Naive thymus-derived CD4-positive, alpha-beta T cell (primary cell): ENCODE measurements around the gene CDH12. TPM values are rescaled to one million over a fixed set of nuclear protein-coding genes. Genes with fewer than 3 reads are reported as not detected.

Experiments used
- ATAC-seq: fragments of 150-1000 bp; cut with Tn5 transposase; 2 replicates; pipeline ENCODE4 v1.10.0; 2021; ENCODE audit warnings: mild to moderate bottlenecking, moderate library complexity
- CTCF ChIA-PET: fragments of 350-600 bp; sonication (Branson Sonifier 250); formaldehyde crosslinking; loops from one replicate; lab custom pipeline; 2021; ENCODE audit warnings: antibody characterized with exemption; lab: Charles Lee
- POLR2A ChIA-PET: fragments of 350-600 bp; sonication (Branson Sonifier 250); formaldehyde crosslinking; loops from one replicate; lab custom pipeline; 2021; ENCODE audit warnings: antibody characterized with exemption, inconsistent platforms; lab: Charles Lee
- DNase-seq, 9 donors: peaks; one replicate each; pipeline versions ENCODE4 v3.0.0 to v3.0.0-alpha.2; 2020 to 2022; ENCODE audit warnings: mixed read lengths in 1 of 9
- H3K27ac ChIP-seq: one replicate; pipeline ENCODE4 v1.7.0; 2013; ENCODE audit warnings: mild to moderate bottlenecking, low read depth, low read length, moderate library complexity
- H3K27me3 ChIP-seq, 2 donors: one replicate each; pipeline ENCODE4 v1.7.0; 2013; ENCODE audit warnings: low read length in 2 of 2, mild to moderate bottlenecking in 2 of 2, moderate library complexity in 2 of 2; ENCODE audit not compliant: control insufficient read depth in 2 of 2, insufficient read depth in 2 of 2
- H3K36me3 ChIP-seq, 3 experiments: 1 replicate in 2 of 3; 2 replicates in 1 of 3; pipeline ENCODE4 v1.7.0; 2013; ENCODE audit warnings: low read length in 3 of 3, mild to moderate bottlenecking in 3 of 3, moderate library complexity in 1 of 3; ENCODE audit not compliant: insufficient read depth in 3 of 3, control insufficient read depth in 2 of 3
- H3K4me1 ChIP-seq, 2 donors: one replicate each; pipeline ENCODE4 v1.7.0; 2013; ENCODE audit warnings: low read length in 2 of 2, mild to moderate bottlenecking in 2 of 2, moderate library complexity in 1 of 2; ENCODE audit not compliant: control insufficient read depth in 2 of 2, insufficient read depth in 2 of 2
- H3K4me3 ChIP-seq: 2 replicates; pipeline ENCODE4 v1.7.0; 2013; ENCODE audit warnings: mild to moderate bottlenecking, low read length
- H3K9me3 ChIP-seq, 3 experiments: 1 replicate in 2 of 3; 2 replicates in 1 of 3; pipeline ENCODE4 v1.7.0; 2013; ENCODE audit warnings: low read length in 3 of 3; ENCODE audit not compliant: control insufficient read depth in 2 of 3
- H3K27ac Mint-ChIP-seq, 9 donors: one replicate each; pipeline ENCODE4 v1.8.0; 2020 to 2022; ENCODE audit warnings: mixed read lengths in 9 of 9, mild to moderate bottlenecking in 8 of 9, moderate library complexity in 5 of 9, inconsistent platforms in 2 of 9
- H3K27me3 Mint-ChIP-seq, 5 donors: one replicate each; pipeline ENCODE4 v1.8.0; 2021 to 2022; ENCODE audit warnings: mixed read lengths in 5 of 5, mild to moderate bottlenecking in 1 of 5
- H3K36me3 Mint-ChIP-seq, 5 donors: one replicate each; pipeline ENCODE4 v1.8.0; 2020 to 2022; ENCODE audit warnings: mixed read lengths in 5 of 5, mild to moderate bottlenecking in 3 of 5, inconsistent platforms in 1 of 5
- H3K4me1 Mint-ChIP-seq, 7 donors: one replicate each; pipeline ENCODE4 v1.8.0; 2020 to 2022; ENCODE audit warnings: mixed read lengths in 7 of 7, mild to moderate bottlenecking in 3 of 7, inconsistent platforms in 1 of 7
- H3K4me3 Mint-ChIP-seq, 10 donors: one replicate each; pipeline ENCODE4 v1.8.0; 2020 to 2022; ENCODE audit warnings: mild to moderate bottlenecking in 10 of 10, mixed read lengths in 10 of 10, moderate library complexity in 6 of 10, inconsistent platforms in 2 of 10
- H3K9me3 Mint-ChIP-seq, 11 donors: one replicate each; pipeline ENCODE4 v1.8.0; 2020 to 2022; ENCODE audit warnings: mixed read lengths in 11 of 11, mild to moderate bottlenecking in 4 of 11, inconsistent platforms in 1 of 11, moderate library complexity in 1 of 11
- intact Hi-C, 2 donors: fragments of 100-400 bp; cut with micrococcal nuclease; formaldehyde crosslinking; loops; one replicate each; pipeline ENCODE4 v1.15.1; 2023
- polyA plus RNA-seq, 2 donors: library from polyadenylated mRNA; unstranded; fragments of 300-500 nt; fragmentation: Illumina TruSeq; gene quantifications; one replicate each; pipeline ENCODE4 v1.2.3, GENCODE V29; 2021
- total RNA-seq, 6 experiments: library from RNA in 5 of 6; stranded (reverse) in 5 of 6; gene quantifications; 1 replicate in 5 of 6; 2 replicates in 1 of 6; pipeline ENCODE4 v1.2.3 and lab custom pipeline; 2021 to 2026

Gene CDH12
- total and polyA plus RNA-seq, 7 experiments from 2014 or later = not detected

DNA sequence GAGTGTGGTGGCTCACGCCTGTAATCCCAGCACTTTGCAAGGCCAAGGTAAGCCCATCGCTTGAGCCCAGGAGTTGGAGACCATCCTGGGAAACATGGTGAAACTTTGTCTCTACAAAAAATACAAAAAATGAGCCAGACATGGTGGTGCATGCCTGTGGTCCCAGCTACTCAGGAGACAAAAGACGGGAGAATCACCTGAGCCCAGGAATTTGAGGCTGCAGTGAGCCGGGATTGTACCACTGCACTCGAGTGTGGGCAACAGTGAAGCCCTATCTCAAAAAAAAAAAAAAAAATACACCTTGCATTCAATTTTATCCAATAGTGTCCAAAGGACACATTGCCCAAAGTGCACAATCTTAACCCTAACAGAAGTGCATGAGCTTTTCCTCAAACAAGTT, 372.8 kb downstream of the CDH12 start:
- H3K4me1 Mint-ChIP-seq = no peaks in the 10 kb centered on the region
- no peak overlapping the region for H3K4me3 Mint-ChIP-seq
- no peaks in the 10 kb centered on the region for H3K9me3 ChIP-seq
- intact Hi-C loops = no loop called here
- no peaks in the 10 kb centered on the region for H3K27me3 ChIP-seq
- no peak for DNase-seq
- H3K9me3 Mint-ChIP-seq = peaks cover 0 to 18% (median 5%) of the 10 kb centered on the region in 11 donors
- no peak overlapping the region for H3K27ac ChIP-seq
- H3K4me1 ChIP-seq = no peaks in the 10 kb centered on the region
- no peak overlapping the region for H3K27ac Mint-ChIP-seq
- no peak for ATAC-seq
- H3K36me3 ChIP-seq = no peaks in the 10 kb centered on the region
- POLR2A ChIA-PET = interaction anchor here (0.6 kb wide), 1 partner anchor 17 kb away, joined by 4 read pairs; no protein-coding TSS in a partner anchor
- no peaks in the 10 kb centered on the region for H3K36me3 Mint-ChIP-seq
- CTCF ChIA-PET = no interaction called here
- H3K4me3 ChIP-seq = no peak overlapping the region
- H3K27me3 Mint-ChIP-seq = no peaks in the 10 kb centered on the region

DNA sequence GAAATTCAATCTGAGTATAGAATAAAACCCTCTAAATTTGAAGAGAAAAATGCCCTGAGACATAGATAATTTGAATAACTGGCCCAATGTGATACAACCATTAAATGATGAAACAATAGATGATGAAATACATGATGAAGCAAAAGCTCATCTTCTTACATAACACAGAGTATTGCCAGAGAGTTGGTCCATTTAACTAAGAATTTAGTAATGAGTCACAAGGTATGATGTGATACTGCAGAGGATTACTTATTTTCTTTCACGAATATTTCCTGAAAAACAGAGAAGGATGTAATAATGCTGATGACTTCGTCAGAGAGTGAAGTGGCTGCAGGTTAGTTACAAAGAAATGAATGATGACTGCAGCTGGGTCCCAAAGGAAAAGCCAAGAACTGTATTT, 379.3 kb downstream of the CDH12 start:
- H3K27me3 Mint-ChIP-seq = no peaks in the 10 kb centered on the region
- no peaks in the 10 kb centered on the region for H3K36me3 ChIP-seq
- intact Hi-C loops = no loop called here
- peaks cover 0 to 33% (median 5%) of the 10 kb centered on the region in 11 donors for H3K9me3 Mint-ChIP-seq
- ChIA-PET POLR2A (no interaction called here), CTCF (no interaction called here)
- no peaks in the 10 kb centered on the region for H3K36me3 Mint-ChIP-seq
- H3K4me3 ChIP-seq = no peak overlapping the region
- H3K9me3 ChIP-seq = no peaks in the 10 kb centered on the region
- ATAC-seq = no peak
- no peak overlapping the region for H3K27ac Mint-ChIP-seq
- H3K27ac ChIP-seq = no peak overlapping the region
- H3K27me3 ChIP-seq = no peaks in the 10 kb centered on the region
- H3K4me1 ChIP-seq = no peaks in the 10 kb centered on the region
- no peaks in the 10 kb centered on the region for H3K4me1 Mint-ChIP-seq
- no peak overlapping the region for H3K4me3 Mint-ChIP-seq
- no peak for DNase-seq

DNA sequence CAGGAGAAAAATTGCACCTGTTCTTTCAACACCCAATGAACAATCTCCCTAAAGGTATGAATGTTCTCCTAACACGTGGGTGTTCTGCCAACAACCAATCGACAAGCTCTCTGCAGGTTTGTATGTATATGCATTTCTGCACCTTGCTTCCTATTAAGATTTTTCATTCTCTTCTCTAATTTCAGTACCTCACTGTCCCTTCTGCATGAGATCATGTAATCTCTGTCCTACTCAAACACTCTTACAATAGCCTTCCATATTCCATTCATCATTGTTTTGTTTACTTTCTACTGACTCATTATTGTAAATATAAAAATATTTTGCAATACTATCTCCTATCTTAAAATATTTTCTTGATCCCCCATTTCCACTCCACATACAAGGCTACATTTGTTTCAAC, 382.0 kb downstream of the CDH12 start:
- no peak for ATAC-seq
- no peaks in the 10 kb centered on the region for H3K27me3 ChIP-seq
- Mint-ChIP-seq H3K27ac (no peak overlapping the region), H3K27me3 (no peaks in the 10 kb centered on the region), H3K36me3 (no peaks in the 10 kb centered on the region), H3K9me3 (peaks cover 0 to 36% (median 6%) of the 10 kb centered on the region in 11 donors), H3K4me1 (no peaks in the 10 kb centered on the region), H3K4me3 (no peak overlapping the region)
- no peak overlapping the region for H3K27ac ChIP-seq
- ChIA-PET CTCF (no interaction called here), POLR2A (no interaction called here)
- H3K4me3 ChIP-seq = no peak overlapping the region
- no peaks in the 10 kb centered on the region for H3K36me3 ChIP-seq
- H3K4me1 ChIP-seq = no peaks in the 10 kb centered on the region
- intact Hi-C loops = no loop called here
- no peaks in the 10 kb centered on the region for H3K9me3 ChIP-seq
- DNase-seq = no peak

DNA sequence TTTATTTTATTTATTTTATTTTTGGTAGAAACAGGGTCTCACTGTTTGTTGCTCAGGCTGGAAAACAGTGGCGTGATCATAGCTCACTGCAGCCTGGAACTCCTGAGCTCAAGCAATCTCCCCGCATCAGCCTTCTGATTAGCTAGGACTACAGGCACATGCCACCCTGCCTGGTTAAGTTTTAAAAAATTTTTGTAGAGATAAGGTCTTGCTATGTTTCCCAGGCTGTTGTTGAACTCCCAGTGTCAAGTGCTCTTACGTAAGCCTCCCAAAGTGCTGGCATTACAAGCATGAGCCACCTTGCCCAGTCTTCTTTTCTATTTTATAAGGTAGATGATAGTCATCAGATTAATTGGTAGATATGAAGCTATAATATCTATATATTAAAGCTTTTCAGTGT, 382.7 kb downstream of the CDH12 start:
- no peaks in the 10 kb centered on the region for H3K9me3 ChIP-seq
- POLR2A ChIA-PET = no interaction called here
- Mint-ChIP-seq H3K36me3 (no peaks in the 10 kb centered on the region), H3K27me3 (no peaks in the 10 kb centered on the region), H3K4me1 (no peaks in the 10 kb centered on the region), H3K9me3 (peaks cover 3 to 39% (median 10%) of the 10 kb centered on the region in 11 donors), H3K27ac (no peak overlapping the region), H3K4me3 (no peak overlapping the region)
- DNase-seq (no peak), ATAC-seq (no peak)
- intact Hi-C loops = no loop called here
- H3K27me3 ChIP-seq = no peaks in the 10 kb centered on the region
- no peaks in the 10 kb centered on the region for H3K4me1 ChIP-seq
- H3K36me3 ChIP-seq = no peaks in the 10 kb centered on the region
- no peak overlapping the region for H3K4me3 ChIP-seq
- CTCF ChIA-PET = no interaction called here
- no peak overlapping the region for H3K27ac ChIP-seq

DNA sequence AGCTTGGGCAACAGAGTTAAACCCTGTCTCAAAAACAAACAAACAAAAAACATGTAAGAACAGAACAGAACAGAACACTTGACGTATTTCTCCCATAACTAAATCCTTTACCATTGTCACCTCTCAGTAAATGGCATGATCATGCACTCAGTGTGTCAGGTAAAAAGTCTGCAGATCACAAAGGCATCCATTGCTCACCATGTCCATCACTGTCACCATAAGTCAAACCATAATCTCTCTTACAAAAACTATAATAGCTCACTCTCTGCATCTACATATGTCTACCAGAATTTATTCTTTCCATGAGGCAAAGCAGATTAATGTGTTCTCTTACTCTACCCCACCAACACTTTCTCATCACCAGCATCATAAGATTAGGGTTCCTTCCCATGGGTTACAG, 387.5 kb downstream of the CDH12 start:
- H3K4me1 Mint-ChIP-seq = no peaks in the 10 kb centered on the region
- CTCF ChIA-PET = no interaction called here
- POLR2A ChIA-PET = no interaction called here

DNA sequence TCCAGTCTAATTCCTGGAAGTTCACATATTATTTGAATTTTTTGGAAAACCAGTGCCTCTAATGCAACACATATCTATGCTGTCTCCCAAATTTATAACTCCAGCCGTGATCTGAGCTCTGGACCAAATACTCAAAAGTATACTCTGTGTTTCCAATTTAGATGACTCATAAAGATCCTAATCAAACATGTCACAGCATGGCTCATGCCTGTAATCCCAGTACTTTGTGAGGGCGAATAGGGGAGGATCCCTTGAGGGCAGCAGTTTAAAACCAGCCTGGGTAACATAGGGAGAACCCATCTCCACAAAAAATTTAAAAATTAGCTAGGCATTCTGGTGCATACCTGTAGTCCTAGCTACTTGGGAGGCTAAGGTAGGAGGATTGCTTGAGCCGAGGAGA, 388.0 kb downstream of the CDH12 start:
- ChIA-PET CTCF (no interaction called here), POLR2A (no interaction called here)
- Mint-ChIP-seq H3K36me3 (no peaks in the 10 kb centered on the region), H3K4me1 (no peaks in the 10 kb centered on the region), H3K27ac (no peak overlapping the region), H3K4me3 (no peak overlapping the region), H3K9me3 (peaks cover 3 to 26% (median 13%) of the 10 kb centered on the region in 11 donors), H3K27me3 (no peaks in the 10 kb centered on the region)
- DNase-seq (no peak), ATAC-seq (no peak)
- Histone ChIP-seq H3K4me3 (no peak overlapping the region), H3K9me3 (no peaks in the 10 kb centered on the region), H3K27me3 (no peaks in the 10 kb centered on the region), H3K36me3 (no peaks in the 10 kb centered on the region), H3K27ac (no peak overlapping the region), H3K4me1 (no peaks in the 10 kb centered on the region)
- intact Hi-C loops = no loop called here

More for the DNA sequence above, 387.5 kb downstream of the CDH12 start:
- Mint-ChIP-seq H3K9me3 (peaks cover 3 to 26% (median 13%) of the 10 kb centered on the region in 11 donors), H3K36me3 (no peaks in the 10 kb centered on the region), H3K27ac (peak overlapping the region in 1 of 9 donors; percentile 16), H3K27me3 (no peaks in the 10 kb centered on the region), H3K4me3 (no peak overlapping the region)
- Histone ChIP-seq H3K9me3 (no peaks in the 10 kb centered on the region), H3K27me3 (no peaks in the 10 kb centered on the region), H3K4me1 (no peaks in the 10 kb centered on the region), H3K4me3 (no peak overlapping the region), H3K27ac (no peak overlapping the region), H3K36me3 (no peaks in the 10 kb centered on the region)
- intact Hi-C loops = no loop called here
- ATAC-seq (no peak), DNase-seq (no peak)

DNA sequence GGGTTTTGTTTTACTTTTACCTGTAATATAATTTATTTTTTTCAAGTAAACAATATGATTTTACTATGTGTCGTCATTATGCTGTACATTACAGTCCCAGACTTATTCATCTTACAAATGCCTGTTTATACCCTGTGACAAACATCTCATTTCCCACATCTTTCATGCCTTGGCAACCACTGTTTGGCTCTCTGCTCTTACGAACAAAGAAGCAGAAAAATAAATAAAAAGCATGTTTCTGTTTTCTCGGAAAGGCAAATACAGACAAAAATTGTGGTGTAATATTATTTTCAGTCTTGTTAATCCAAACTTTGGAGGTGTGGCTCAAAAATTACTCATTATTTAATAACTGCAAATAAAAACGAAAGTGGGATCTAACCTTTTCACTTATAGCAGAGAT, 393.0 kb downstream of the CDH12 start:
- H3K9me3 ChIP-seq = no peaks in the 10 kb centered on the region
- Mint-ChIP-seq H3K4me1 (no peaks in the 10 kb centered on the region), H3K27ac (no peak overlapping the region), H3K9me3 (peaks cover 2 to 19% (median 5%) of the 10 kb centered on the region in 11 donors), H3K36me3 (peaks cover 0 to 3% (median 0%) of the 10 kb centered on the region in 5 donors), H3K27me3 (no peaks in the 10 kb centered on the region), H3K4me3 (no peak overlapping the region)
- no peak for ATAC-seq
- intact Hi-C loops = no loop called here
- H3K4me1 ChIP-seq = no peaks in the 10 kb centered on the region
- H3K27ac ChIP-seq = no peak overlapping the region
- H3K4me3 ChIP-seq = no peak overlapping the region
- CTCF ChIA-PET = no interaction called here
- no peaks in the 10 kb centered on the region for H3K36me3 ChIP-seq
- POLR2A ChIA-PET = no interaction called here
- no peak for DNase-seq
- H3K27me3 ChIP-seq = no peaks in the 10 kb centered on the region
